NCI-H2227 treated with DMSO at 0.1 percent for 48 hours (cell line): Measurements from ENCODE around the gene SPATA2.

Source experiments
- DNase-seq: peaks from one replicate; lab custom pipeline; 2025; lab: John Stamatoyannopoulos, UW

SPATA2 gene

DNA sequence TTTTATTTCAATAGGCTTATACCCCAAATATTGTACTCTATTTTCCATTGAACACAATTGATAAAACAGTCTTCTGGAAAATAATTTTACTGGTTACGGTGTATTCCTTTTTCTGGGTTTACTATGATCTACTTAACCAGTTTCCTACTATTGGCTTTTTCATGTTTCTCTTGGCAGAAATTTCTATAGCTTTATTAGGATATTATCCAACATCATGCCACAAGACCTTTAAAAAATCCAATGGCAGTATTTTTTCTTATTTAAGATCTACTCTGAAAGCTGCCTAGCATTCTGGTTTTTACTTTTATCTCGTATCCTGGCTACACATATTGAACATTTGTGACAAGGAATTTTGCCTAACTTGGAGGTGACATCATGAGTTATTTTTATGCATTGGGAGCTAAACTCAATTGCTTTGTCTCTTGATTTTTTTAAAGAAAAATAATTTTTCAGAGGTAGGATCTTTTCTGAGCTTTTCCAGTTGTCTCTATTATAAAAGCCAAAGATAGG lies 57.2 kb downstream of the SPATA2 start:
- DNase-seq = no peak

DNA sequence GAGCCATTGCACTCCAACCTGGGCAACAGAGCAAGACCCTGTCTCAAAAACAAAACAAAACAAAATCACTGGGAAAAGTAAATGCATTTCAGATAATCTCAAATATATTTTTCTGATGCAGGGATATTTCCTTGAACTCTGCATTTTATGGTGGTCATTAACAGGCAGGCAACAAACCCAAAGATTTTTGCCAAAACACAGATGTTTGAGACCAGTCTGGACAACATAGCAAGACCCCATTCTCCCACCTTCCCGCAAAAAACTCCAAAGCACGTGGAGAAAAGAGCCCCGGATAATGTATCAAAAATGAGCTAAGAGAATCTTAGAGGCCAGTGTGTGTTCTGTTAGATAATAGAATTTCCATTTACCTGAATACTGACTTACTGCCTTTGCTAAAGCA lies 58.4 kb downstream of the SPATA2 start:
- DNase-seq = no peak

DNA sequence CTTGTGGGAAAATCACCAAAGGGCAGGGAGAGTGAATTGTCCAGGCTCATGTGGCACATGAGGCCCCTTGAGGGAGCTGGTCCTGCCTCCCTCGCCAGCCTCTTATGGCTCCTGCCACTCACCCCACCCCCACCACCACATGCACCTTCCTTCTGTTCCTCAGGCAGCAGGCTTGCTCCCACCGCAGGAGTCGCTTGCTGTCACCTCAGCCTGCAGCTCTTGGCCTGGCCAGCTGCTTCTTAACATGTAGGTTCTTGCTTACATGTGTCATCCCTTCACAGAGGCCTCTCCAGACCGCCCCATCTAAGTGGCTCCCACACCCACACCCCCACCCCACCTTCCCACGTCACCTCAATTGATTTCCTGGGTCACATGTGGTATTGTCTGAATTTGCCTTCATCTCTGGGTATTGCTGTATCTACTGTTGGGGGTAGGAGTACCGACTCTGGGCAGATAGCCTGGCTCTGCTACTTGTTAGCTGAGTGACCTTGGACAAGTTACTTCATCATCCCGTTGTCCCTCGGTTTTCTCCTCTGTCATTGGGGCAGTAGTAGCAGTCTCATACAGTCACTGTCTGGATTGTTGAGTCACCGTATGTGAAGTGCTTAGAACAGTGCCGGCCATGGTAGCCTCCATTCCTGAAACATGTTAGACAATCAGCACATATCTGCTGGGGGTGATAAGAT lies 61.0 kb downstream of the SPATA2 start:
- DNase-seq = no peak

DNA sequence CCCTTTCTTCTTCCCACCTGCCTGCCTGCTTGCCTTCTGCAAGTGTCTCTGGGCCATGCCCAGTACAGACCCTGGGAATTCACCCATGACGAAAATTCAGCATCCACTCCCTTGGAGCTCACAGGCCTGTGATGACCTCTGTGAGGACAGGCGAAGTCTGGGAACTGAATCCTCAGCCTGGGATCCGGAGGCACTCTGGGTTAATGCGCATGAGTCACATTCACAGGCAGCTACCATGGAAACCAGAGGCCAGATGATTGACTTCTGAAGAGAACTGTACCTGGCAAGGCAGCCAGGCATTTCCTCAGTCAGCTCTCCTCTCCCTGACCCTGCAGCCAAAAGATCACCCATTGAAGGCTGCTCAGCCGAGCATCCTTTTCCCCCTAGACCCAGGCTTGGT lies 61.7 kb downstream of the SPATA2 start:
- peak; percentile 32 for DNase-seq
